ENCODE data around the gene VARS1. TPM values are rescaled to one million over a fixed set of nuclear protein-coding genes. Genes with fewer than 3 reads are reported as not detected.

VARS1 gene
- total and polyA plus RNA-seq, 4 donors: 9.8 to 49.6 (median 35.4) TPM

DNA sequence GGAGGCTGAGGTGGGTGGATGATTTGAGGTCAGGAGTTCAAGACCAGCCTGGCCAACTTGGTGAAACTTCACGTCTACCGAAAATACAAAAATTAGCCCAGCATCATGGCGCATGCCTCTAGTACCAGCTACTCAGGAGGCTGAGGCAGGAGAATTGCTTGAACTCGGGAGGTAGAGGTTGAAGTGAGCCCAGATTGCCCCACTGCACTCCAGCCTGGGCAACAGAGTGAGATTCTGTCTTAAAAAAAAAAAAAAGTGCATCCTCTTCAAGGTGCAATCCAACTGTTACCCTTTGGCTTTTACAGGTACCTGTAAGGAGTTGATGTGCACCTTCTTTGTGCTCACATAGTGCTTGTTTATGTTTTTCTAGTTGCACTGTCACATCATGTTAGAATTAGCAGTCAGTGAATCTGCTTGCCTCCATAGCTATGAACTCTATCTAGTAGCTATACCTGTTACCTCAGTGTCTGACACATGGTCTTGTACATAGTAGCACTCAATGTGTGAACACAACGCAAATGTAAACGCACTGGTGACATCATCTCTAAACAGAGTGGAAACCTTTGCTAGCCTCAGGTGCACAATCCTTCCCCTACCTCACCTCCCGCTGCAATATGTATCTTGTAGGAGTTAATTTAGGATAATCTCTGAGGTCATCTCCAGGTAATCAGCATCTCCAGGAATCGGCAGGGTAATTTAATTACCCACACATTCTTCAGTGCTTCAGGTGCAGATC lies 46.1 kb downstream of the VARS1 start:
- Histone ChIP-seq H3K9me3 (ENCODE audit: control insufficient read depth, low read length) (no peaks in the 10 kb centered on the region), H3K36me3 (ENCODE audit: control insufficient read depth in 1 of 2, insufficient read depth in 2 of 2, low read length in 1 of 2) (no peaks in the 10 kb centered on the region), H3K27ac (ENCODE audit: low read depth in 1 of 2, low read length in 2 of 2) (no peak overlapping the region), H3K4me1 (ENCODE audit: control insufficient read depth in 1 of 2, insufficient read depth in 2 of 2, low read length in 2 of 2) (no peaks in the 10 kb centered on the region), H3K27me3 (ENCODE audit: control insufficient read depth in 1 of 2, insufficient read depth in 2 of 2, low read length in 1 of 2) (no peaks in the 10 kb centered on the region), H3K4me3 (ENCODE audit: low read length in 2 of 2) (no peak overlapping the region)
- intact Hi-C loops (cut with DNase I): no loop called here
- DNase-seq: no peak
- ATAC-seq (ENCODE audit: low FRiP score): no peak
- 93 to 95% methylated on average over 8 of the region's 8 CpGs for WGBS, 2 donors

Other genes starting within 250 kb of the VARS1 start
Only the 30 nearest of the 42 such genes appear.
- 100 to 1,000 TPM; 154 to 164 TPM for gene PRRC2A, start 175.0 kb downstream of the VARS1 start, total RNA-seq
- 100 to 1,000 TPM in 1 of 2 donors, 10 to 100 TPM in 1; 28.5 to 152 TPM for gene PRRC2A, start 175.0 kb downstream of the VARS1 start, polyA plus RNA-seq
- gene BAG6, start 143.1 kb downstream of the VARS1 start, total RNA-seq: 100 to 1,000 TPM; 207 to 215 TPM
- gene BAG6, start 143.1 kb downstream of the VARS1 start, polyA plus RNA-seq: 100 to 1,000 TPM in 1 of 2 donors, 10 to 100 TPM in 1; 75.0 to 379 TPM
- gene APOM, start 139.9 kb downstream of the VARS1 start, total RNA-seq: under 1 TPM; 0.42 to 0.96 TPM
- 1 to 10 TPM in 1 of 2 donors, not detected in 1; 2.6 TPM for gene APOM, start 139.9 kb downstream of the VARS1 start, polyA plus RNA-seq
- 10 to 100 TPM; 18.3 to 20.2 TPM for gene C6orf47, start 135.0 kb downstream of the VARS1 start, total RNA-seq
- 10 to 100 TPM in 1 of 2 donors, 1 to 10 TPM in 1; 7.5 to 12.0 TPM for gene C6orf47, start 135.0 kb downstream of the VARS1 start, polyA plus RNA-seq
- 10 to 100 TPM; 10.9 to 16.5 TPM for gene GPANK1, start 130.8 kb downstream of the VARS1 start, total RNA-seq
- gene GPANK1, start 130.8 kb downstream of the VARS1 start, polyA plus RNA-seq: 10 to 100 TPM; 15.9 to 22.8 TPM
- gene CSNK2B, start 129.7 kb downstream of the VARS1 start, total RNA-seq: 100 to 1,000 TPM; 100 to 106 TPM
- gene CSNK2B, start 129.7 kb downstream of the VARS1 start, polyA plus RNA-seq: 100 to 1,000 TPM; 122 to 191 TPM
- 10 to 100 TPM; 19.6 to 20.8 TPM for gene LY6G5B, start 125.8 kb downstream of the VARS1 start, total RNA-seq
- gene LY6G5B, start 125.8 kb downstream of the VARS1 start, polyA plus RNA-seq: 10 to 100 TPM in 1 of 2 donors, 1 to 10 TPM in 1; 1.6 to 25.1 TPM
- gene LY6G5C, start 114.7 kb downstream of the VARS1 start, total RNA-seq: 1 to 10 TPM; 1.2 to 3.3 TPM
- 1 to 10 TPM; 3.3 to 5.9 TPM for gene LY6G5C, start 114.7 kb downstream of the VARS1 start, polyA plus RNA-seq
- 10 to 100 TPM; 41.8 to 48.1 TPM for gene ABHD16A, start 92.4 kb downstream of the VARS1 start, total RNA-seq
- 10 to 100 TPM; 12.9 to 50.1 TPM for gene ABHD16A, start 92.4 kb downstream of the VARS1 start, polyA plus RNA-seq
- not detected for gene LY6G6F, start 88.9 kb downstream of the VARS1 start, total RNA-seq
- not detected for gene LY6G6F, start 88.9 kb downstream of the VARS1 start, polyA plus RNA-seq
- gene LY6G6D, start 80.4 kb downstream of the VARS1 start, total RNA-seq: not detected
- not detected for gene LY6G6D, start 80.4 kb downstream of the VARS1 start, polyA plus RNA-seq
- gene LY6G6C, start 74.0 kb downstream of the VARS1 start, total RNA-seq: not detected
- not detected for gene LY6G6C, start 74.0 kb downstream of the VARS1 start, polyA plus RNA-seq
- under 1 TPM; 0.84 to 0.96 TPM for gene MPIG6B, start 72.4 kb downstream of the VARS1 start, total RNA-seq
- not detected for gene MPIG6B, start 72.4 kb downstream of the VARS1 start, polyA plus RNA-seq
- 100 to 1,000 TPM; 122 to 133 TPM for gene DDAH2, start 66.5 kb downstream of the VARS1 start, total RNA-seq
- gene DDAH2, start 66.5 kb downstream of the VARS1 start, polyA plus RNA-seq: 100 to 1,000 TPM; 118 to 189 TPM
- 100 to 1,000 TPM; 303 to 322 TPM for gene CLIC1, start 59.2 kb downstream of the VARS1 start, total RNA-seq
- gene CLIC1, start 59.2 kb downstream of the VARS1 start, polyA plus RNA-seq: 100 to 1,000 TPM; 331 to 368 TPM
- gene MSH5, start 55.7 kb downstream of the VARS1 start, total RNA-seq: 10 to 100 TPM in 1 of 2 donors, 1 to 10 TPM in 1; 5.9 to 15.1 TPM
- gene MSH5, start 55.7 kb downstream of the VARS1 start, polyA plus RNA-seq: 1 to 10 TPM in 1 of 2 donors, not detected in 1; 7.0 TPM
- gene SAPCD1, start 33.1 kb downstream of the VARS1 start, total RNA-seq: 1 to 10 TPM in 1 of 2 donors, under 1 TPM in 1; 0.68 to 2.9 TPM
- gene SAPCD1, start 33.1 kb downstream of the VARS1 start, polyA plus RNA-seq: 1 to 10 TPM in 1 of 2 donors, not detected in 1; 3.2 TPM
- 1 to 10 TPM in 1 of 2 donors, under 1 TPM in 1; 0.58 to 1.3 TPM for gene VWA7, start 18.4 kb downstream of the VARS1 start, total RNA-seq
- under 1 TPM in 1 of 2 donors, not detected in 1; 0.23 TPM for gene VWA7, start 18.4 kb downstream of the VARS1 start, polyA plus RNA-seq
- gene LSM2, start 11.2 kb upstream of the VARS1 start, total RNA-seq: 10 to 100 TPM; 32.4 to 33.4 TPM
- gene LSM2, start 11.2 kb upstream of the VARS1 start, polyA plus RNA-seq: 10 to 100 TPM; 41.7 to 42.2 TPM
- gene HSPA1L, start 19.5 kb upstream of the VARS1 start, total RNA-seq: 1 to 10 TPM; 1.9 TPM
- 1 to 10 TPM; 1.3 to 2.1 TPM for gene HSPA1L, start 19.5 kb upstream of the VARS1 start, polyA plus RNA-seq
- 100 to 1,000 TPM; 194 to 454 TPM for gene HSPA1A, start 19.8 kb upstream of the VARS1 start, total RNA-seq
- 10 to 100 TPM; 55.1 to 98.7 TPM for gene HSPA1A, start 19.8 kb upstream of the VARS1 start, polyA plus RNA-seq
- gene HSPA1B, start 32.0 kb upstream of the VARS1 start, total RNA-seq: 100 to 1,000 TPM; 155 to 332 TPM
- gene HSPA1B, start 32.0 kb upstream of the VARS1 start, polyA plus RNA-seq: 10 to 100 TPM; 23.2 to 61.1 TPM
- gene NEU1, start 67.1 kb upstream of the VARS1 start, total RNA-seq: 10 to 100 TPM; 23.9 to 24.6 TPM
- 10 to 100 TPM; 20.3 to 23.7 TPM for gene NEU1, start 67.1 kb upstream of the VARS1 start, polyA plus RNA-seq
- gene SLC44A4, start 83.2 kb upstream of the VARS1 start, total RNA-seq: 1 to 10 TPM in 1 of 2 donors, under 1 TPM in 1; 0.60 to 1.5 TPM
- 10 to 100 TPM in 1 of 2 donors, under 1 TPM in 1; 0.31 to 12.0 TPM for gene SLC44A4, start 83.2 kb upstream of the VARS1 start, polyA plus RNA-seq
- 10 to 100 TPM; 23.6 to 40.4 TPM for gene EHMT2, start 101.9 kb upstream of the VARS1 start, total RNA-seq
- 10 to 100 TPM; 16.7 to 56.8 TPM for gene EHMT2, start 101.9 kb upstream of the VARS1 start, polyA plus RNA-seq
- gene ZBTB12, start 106.3 kb upstream of the VARS1 start, total RNA-seq: 1 to 10 TPM; 1.8 to 4.9 TPM
- gene ZBTB12, start 106.3 kb upstream of the VARS1 start, polyA plus RNA-seq: 1 to 10 TPM; 1.2 to 3.4 TPM
- 10 to 100 TPM; 20.8 to 46.6 TPM for gene C2, start 132.0 kb upstream of the VARS1 start, total RNA-seq
- 10 to 100 TPM in 1 of 2 donors, 1 to 10 TPM in 1; 5.6 to 16.7 TPM for gene C2, start 132.0 kb upstream of the VARS1 start, polyA plus RNA-seq
- 100 to 1,000 TPM in 1 of 2 donors, 10 to 100 TPM in 1; 56.7 to 141 TPM for gene CFB, start 150.3 kb upstream of the VARS1 start, total RNA-seq
- gene CFB, start 150.3 kb upstream of the VARS1 start, polyA plus RNA-seq: 10 to 100 TPM; 26.4 to 90.4 TPM
- 10 to 100 TPM; 42.2 to 55.5 TPM for gene NELFE, start 163.2 kb upstream of the VARS1 start, total RNA-seq
- gene NELFE, start 163.2 kb upstream of the VARS1 start, polyA plus RNA-seq: 10 to 100 TPM; 61.9 to 71.5 TPM
- 10 to 100 TPM; 53.8 to 90.3 TPM for gene SKIC2, start 163.4 kb upstream of the VARS1 start, total RNA-seq
- gene SKIC2, start 163.4 kb upstream of the VARS1 start, polyA plus RNA-seq: 100 to 1,000 TPM in 1 of 2 donors, 10 to 100 TPM in 1; 26.7 to 188 TPM